Endometrium (tissue), 2 donors: ENCODE data around the gene COA7.
"Not testable (repeated sequence)": the region's sequence is repeated elsewhere in the genome, so short reads cannot be mapped to it uniquely, and the experiment has no call there.

ENCODE experiments used
- FAIRE-seq: peaks from 2 replicates; lab custom pipeline; 2012; peaks lifted over from hg19 to GRCh38; lab: Jason Lieb, UNC
- donor health status: control.
- donor health status: control.

The COA7 gene

DNA sequence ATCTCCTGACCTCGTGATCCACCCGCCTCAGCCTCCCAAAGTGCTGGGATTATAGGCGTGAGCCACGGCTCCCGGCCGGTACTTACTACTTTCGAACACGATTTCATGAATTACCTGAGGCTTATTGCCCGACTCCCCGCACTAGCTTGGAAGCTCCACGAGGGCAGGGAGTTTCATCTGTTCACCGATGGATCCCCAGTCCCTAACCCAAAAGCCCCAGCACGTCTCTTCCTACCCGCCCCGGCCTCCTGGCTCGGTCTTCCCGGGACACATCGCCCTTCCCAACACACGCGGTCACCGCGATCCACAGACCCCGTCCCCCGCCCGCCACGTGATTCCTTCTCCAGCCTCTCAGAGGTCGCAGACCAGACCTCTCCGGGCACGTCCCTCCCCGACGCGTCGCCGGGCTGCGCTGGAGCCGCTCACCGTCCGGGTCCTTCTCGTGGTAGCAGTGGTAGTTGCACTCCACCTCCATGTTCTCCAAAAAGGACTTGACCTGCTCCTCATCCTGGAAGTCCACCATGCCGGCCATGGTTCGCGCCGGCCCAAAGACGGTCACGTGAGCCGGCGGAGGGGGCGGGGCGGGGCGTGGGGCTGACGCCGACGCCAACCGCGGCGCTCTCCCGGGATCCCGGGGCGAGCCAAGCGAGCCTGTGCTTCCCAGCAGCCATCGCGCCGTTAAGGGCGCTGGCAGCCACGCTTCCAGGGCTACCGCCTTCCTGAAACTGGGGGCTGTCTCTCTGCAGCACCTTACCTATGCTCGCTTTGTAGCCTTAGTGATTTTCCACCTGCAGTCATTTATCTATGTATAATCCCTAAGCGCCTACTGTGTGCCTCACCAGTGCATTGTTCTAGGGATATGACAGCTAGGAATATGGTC is at the start of gene COA7:
COA7 (minus strand) TSS at position 553 of the 880 bp plus-strand sequence; CDS start at position 532, 21 bp downstream.
- no peak for FAIRE-seq

DNA sequence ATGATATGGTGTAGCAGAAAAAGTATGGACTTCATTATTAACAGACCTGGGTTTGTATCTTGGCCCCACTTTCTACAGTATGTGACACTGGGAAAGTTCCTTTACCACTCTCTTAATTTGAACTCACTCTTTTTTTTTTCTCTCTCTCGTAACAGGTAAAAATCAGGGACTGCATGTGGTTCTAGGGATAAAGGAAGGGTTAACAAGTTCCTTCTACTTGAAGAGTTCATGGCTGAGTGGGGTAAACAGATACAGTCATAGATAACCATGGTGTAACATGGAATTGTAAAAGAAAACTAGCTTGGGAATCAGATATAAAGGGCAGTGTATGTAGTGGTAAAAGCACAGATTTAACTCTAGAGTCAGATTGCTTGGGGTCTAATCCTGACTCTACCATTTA is 49.3 kb upstream of the COA7 start:
- no peak for FAIRE-seq

DNA sequence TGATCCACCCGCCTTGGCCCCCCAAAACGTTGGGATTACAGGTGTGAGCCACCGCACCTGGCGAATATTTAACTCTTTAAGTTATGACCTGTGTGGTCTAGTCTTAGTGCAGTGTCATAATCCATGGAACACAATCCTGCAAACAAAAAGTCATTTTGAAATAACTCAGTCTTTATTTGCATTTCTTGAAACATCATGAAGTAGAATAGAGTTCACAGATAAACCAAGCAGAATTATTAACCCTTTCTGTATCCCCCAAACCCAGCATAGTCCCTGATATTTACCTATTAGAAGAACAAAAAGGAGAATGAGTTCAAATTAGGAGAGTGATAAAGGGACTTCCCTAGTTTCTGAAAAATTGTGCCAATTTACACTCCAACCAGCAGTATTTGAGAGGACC is 48.0 kb upstream of the COA7 start:
- no peak for FAIRE-seq

DNA sequence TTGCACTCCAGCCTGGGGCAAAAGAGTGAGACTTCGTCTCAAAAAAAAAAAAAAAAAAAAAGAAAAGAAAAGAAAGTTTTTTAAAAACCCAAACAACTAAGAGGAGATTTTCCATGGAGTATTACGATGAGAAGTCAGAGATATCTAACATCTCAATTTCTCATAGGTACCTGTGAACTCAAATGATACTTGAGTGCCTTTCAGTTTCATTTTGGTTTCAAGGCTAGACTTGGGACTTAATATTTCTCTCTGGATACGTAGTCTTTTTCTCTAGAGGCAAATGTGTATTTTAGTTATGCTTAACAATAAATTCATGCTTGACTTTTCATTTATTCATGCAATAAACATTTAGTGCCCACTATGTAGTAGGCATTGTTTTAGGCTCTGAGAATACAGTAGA is 43.1 kb upstream of the COA7 start:
- FAIRE-seq, result no peak

DNA sequence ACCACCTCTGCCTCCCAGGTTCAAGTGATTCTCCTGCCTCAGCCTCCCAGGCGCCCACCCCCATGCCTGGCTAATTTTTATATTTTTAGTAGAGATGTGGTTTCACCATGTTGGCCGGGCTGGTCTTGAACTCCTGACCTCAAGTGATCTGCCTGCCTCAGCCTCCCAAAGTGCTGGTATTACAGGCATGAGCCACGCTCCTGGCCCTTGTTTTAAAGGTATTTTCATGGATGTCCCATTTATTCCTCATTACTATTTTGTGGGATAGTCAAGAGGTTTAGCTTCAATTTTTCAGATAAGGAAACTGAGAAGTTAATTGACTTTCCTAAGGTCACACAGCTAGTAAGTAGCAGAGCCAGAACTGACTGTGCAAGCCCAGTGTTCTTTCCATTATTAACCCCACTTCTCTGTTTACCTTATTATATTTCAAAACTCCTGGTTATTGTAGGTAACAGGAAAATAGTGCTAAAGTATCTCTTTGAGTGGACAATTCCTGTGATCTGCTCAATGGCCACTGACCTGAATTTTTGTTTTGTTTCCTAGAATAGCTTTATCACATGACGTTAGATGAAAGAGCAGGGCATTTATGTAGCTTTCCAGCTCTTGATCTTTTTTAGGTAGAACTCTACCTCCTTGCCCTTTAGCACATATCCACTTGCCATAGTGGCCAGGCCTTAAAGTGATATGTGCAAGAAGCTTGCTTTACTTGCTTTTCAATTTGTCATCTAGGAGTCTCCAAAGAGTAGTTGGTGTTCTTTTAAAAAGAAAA is 41.7 kb upstream of the COA7 start:
- FAIRE-seq, result no peak

DNA sequence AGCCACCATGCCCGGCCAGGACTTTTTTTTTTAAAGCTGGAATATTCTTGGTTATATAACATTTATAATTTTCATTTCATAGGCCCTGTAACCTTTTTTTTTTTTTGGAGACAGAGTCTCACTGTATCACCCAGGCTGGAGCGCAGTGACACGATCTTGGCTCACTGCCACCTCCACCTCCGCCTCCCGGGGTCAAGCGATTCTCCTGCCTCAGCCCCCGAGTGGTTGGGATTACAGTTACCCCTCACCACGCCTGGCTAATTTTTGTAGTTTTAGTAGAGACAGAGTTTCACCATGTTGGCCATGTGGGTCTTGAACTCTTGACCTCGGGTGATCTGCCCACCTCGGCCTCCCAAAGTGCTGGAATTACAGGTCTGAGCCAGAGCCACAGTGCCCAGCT is 40.7 kb upstream of the COA7 start:
- no peak for FAIRE-seq

DNA sequence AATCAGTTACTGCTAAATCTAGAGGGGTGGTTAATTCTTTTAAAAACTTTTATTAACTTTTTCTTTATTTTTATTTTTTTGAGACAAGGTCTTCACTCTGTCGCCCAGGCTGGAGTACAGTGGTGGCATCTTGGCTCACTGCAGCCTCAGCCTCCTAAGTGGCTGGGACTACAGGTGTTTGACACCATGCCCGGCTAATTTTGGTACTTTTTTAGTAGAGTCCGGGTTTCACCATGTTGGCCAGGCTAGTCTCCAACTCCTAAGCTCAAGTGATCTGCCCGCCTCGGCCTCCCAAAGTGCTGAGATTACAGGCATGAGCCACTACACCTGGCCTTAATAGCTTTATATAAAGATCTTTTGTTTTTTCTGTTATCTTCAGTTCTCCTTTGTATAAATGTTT is 40.0 kb upstream of the COA7 start:
- FAIRE-seq, result no peak

DNA sequence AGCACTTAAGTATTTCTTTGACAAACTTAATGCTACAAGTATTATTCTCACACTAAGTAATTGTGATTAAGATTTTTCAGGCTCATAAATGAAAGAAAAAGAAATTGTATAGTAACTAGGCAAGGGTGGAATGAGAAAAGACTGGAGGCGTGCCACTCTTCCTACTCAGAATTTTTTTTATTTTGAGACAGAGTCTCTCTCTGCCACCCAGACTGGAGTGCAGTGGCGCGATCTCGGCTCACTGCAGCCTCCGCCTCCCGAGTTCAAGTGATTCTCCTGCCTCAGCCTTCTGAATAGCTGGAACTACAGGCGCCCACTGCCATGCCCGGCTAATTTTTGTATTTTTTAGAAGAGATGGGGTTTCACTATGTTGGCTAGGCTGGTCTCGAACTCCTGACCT is 37.2 kb upstream of the COA7 start:
- not testable (repeated sequence) for FAIRE-seq

DNA sequence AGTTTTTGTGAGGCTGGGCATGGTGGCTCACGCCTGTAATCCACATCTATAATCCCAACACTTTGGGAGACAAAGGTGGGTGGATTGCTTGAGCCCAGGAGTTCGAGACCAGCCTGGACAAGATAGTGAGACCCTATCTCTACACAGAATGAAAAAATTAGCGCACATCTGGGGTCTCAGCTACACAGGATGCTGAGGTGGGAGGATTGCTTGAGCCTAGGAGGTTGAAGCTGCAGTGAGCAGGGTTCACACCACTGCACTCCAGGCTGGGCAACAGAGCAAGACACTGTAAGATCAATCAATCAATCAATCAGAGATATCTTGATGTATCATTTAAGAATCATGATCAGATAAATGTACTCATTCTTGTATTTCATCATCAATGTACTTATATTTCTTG is 35.2 kb upstream of the COA7 start:
- no peak for FAIRE-seq

DNA sequence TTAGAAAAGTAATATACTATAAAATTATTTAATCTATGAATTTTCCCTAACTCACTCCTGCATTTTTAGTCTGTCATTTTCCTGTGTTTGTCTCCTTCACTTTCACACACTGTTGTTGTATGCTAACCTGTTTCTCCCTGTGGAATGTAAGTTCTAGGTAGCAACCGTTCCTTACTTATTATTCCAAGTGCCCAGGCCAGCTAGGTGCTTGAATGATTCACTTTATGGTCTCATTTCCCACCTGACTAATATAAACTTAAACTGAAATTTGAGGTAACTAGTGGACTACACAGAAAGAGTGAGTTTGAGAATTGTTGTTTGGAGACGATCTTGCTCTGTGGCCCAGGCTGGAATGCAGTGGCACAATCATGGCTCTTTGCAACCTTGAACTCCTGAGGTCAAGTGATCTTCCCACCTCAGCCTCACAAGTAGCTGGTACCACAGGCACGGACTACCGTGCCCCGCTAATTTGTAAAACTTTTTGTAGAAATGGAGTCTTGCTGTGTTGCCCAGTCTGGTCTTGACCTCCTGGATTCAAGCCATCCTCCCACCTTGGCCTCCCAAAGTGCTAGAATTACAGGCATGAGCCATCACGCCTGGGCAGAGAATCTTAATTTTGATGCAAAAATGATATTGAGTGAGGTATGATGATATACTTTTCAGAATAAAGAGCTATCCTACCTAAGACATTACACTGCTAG is 30.0 kb upstream of the COA7 start:
- no peak for FAIRE-seq

DNA sequence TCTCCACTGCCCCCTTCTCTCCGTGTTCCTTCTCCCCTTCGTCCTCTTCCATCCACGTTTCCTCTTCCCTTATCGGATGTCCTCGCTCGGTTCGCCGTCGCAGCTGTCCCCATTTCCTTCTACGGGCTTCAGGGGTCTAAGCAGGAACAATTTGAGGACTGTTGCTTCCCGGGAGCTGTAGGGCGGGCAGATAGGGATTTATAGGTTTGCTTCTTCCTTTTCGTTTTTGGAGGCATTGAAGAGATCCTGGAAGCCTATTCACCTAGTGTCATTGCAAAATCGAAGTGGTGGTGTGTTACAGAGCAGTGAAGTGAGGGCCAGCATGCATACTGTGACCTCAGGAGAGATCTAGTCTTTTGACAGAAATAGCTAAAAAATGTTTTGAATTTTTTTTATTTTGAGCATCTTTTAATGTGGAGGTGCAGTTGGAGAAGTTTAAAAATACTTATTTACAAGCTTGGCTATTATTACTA is 29.0 kb upstream of the COA7 start:
- no peak for FAIRE-seq

DNA sequence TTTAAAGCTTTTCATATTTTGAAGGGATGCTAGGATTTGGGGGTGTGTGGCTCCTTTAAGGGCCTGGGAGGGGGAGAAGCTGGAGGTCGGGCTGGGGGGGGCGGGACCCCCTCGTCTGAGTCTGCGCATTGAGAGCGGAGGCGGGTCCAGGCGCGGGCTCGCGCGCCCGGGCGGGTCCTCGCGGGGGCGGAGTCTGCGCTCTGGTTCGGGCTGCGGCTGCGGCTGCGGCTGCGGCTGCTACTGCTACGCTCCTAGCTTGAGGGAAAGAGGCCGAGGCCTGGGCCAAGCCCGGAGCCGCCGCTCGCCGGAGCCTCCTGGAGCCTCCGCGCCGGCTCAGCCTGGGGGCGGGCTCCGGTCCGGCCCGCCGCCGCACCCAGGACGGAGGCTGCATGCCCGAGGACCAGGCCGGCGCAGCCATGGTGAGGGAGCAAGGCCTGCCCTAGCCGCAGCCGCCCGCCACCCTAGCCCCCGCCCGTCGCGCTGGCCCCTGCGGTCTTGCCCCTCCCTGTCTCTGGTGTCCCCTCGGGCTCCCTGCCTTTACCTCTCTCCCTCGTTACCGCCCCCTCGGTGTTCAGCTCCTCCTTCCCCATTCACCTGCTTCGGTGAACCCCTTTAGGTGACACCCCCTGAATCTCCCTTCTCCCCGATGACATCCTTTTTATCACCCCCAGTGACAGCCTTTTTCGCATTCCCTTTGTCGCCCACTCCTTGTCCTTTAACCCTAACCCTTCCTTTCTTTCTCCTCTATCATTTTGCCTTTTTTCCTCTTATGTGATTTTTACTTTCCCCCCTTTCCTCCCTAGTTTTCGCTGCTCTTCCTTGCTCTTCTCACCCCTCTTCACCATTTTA is 28.3 kb upstream of the COA7 start, which contains the start of gene ZYG11B:
ZYG11B (plus strand) TSS at position 189 of the 849 bp plus-strand sequence; CDS start at position 390, 201 bp downstream.
- no peak for FAIRE-seq

DNA sequence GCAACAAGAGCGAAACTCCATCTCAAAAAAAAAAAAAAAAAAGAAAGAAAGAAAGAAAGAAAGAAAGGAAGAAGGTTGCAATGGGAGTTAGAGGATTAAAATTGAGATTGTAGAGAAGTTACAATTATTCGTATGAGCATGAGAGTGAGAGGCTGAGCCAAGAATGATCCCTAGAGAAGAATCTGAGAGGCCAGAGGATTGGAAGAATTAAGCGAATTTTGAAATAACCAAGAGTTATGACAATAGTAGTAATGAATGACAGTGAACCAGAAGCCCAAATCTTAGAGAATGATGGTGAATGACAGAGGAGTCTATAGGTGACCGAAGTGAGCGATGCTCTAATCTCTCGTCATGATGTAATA is 27.7 kb upstream of the COA7 start:
- FAIRE-seq, result no peak

DNA sequence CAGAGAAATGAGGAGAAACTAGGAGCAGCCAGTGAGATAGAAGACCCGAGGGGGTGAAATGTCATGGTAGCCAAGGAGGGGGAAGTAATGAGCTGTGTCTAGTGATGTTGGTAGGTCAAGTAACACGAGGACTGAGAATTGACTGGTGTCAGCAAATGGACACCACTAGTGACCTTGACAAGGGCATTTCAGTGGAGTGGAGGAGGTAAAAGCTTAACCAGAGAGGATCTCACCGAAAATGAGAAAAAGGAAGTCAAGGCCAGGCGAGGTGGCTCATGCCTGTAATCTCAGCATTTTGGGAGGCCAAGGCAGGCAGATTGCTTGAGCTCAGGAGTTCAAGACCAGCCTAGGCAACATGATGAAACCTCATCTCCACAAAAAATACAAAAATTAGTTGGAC is 25.1 kb upstream of the COA7 start:
- FAIRE-seq, result no peak

DNA sequence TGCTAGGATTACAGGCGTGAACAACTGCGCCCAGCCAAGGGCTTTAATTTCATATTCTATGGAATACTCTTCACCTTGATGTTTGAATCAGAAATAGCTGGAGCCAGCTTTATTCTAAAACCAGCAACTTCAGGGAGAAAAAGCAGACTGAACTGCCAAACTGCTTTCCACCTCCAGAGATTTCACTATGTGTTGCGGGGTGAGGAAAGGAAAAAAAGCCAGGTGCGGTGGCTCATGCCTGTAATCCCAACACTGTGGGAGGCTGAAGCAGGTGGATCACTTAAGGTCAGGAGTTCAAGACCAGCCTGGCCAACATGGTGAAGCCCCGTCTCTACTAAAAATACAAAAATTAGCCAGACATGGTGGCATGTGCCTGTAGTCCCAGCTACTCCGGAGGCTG is 17.1 kb upstream of the COA7 start:
- not testable (repeated sequence) for FAIRE-seq

DNA sequence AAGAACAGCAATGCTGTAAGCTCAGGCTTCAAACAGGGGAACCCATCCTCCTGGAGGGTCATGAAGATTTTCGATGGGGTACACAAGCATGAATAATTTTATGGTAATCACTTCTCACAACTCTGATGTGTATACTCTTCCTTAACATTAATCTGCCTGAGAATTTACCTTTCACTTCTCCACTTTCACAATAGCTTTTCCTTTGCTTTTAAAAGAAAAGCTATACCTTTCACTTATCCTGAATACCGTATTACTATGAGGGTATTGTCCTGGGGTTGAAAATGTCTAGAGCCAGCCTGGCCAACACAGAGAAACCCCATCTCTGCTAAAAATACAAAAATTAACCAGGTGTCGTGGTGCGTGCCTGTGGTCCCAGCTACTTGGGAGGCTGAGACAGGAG is 15.4 kb upstream of the COA7 start:
- FAIRE-seq, result no peak

DNA sequence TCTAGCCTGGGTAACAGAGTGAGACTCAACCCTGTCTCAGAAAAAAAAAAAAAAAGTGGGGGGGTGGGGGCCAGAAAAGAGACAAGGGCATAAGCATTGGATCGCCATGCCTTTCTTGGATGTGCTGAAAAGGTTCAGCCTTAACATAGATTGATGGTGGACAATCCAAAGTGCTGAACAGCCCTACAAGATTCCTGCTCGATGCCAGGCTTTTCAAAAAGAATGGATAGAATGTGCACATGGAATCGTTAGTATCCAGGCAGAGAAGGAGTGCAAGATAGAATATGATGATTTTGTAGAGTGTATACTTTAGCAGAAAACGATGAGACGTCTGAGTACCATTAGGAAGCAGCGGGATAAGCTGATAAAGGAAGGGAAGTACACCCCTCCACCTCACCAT is 10.9 kb upstream of the COA7 start:
- FAIRE-seq, result no peak

DNA sequence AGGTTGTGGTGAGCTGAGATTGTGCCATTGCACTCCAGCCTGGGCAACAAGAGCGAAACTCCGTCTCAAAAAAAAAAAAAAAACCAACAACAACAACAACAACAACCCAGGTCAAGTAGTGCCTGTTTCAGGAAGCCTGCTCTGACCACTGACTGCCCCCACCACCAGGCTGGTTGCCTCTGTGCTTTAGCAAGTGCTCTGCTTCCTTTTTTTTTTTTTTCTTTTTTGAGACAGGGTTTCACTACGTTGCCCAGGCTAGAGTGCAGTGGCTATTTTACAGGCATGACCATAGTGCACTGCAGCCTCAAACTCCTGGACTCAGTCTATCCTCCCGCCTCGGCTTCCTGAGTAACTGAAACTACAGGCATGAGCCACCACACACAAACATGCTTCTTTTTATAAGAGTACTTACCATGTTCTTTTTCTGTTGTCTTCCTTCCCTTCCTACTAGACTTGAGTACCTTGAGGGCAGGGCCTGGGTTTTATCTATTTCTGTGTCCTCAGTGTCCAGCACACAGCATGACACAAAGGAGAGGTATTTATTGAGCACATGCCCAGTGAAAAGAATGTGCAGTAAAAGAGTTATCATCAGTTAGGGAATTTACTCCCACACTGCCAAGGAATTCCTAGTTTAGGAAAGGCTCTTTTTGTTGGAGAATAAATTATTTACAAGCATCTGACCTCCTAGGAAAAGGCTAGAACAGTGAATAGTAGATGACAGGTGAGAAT is 9.9 kb upstream of the COA7 start:
- no peak for FAIRE-seq

DNA sequence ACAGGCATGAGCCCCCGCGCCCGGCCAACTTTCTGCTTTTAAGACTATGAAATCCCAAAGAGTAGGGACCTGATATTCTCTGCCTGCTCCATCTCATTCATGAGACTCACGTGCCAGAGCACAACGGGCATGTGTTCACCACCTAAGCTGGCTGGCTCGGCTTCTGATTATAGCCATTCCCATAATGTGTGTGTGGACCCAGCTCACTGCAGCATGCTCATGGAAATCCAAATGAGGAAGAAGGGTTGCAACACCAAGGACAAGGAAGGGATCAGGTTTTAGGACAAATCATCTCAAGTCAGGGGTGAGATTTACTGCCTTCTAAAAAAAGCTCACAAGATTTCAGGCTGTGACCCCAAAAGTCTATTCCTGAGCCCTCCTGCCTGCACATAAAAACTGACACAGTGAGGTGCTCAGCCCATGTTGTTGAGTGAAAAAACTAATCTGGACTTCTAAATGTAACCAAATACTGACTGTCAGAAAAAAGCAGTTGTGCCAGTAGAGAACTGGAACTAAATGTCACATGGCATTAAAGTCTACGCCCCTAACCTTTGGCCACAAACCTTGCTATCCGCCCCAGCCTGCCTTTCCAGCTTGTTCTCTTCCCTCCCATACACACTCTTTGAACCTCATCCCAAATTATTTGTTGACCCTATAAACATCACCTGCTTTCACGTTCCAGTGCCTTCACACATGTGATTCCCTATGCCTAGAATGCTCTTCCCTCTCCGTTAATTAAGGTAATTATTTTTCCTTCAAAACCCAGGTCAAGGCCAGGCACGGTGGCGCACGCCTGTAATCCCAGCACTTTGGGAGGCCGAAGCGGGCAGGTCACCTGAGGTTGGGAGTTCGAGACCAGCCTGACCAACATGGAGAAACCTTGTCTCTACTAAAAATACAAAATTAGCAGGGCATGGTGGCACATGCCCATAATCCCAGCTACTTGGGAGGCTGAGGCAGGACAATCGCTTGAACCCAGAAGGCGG is 9.1 kb upstream of the COA7 start:
- no peak for FAIRE-seq
